C4-2B (cell line): Measurements from ENCODE around the gene ZFP36L1.
"Not testable (repeated sequence)": the region's sequence is repeated elsewhere in the genome, so short reads cannot be mapped to it uniquely, and the experiment has no call there.

ENCODE experiments used
- H3K27ac ChIP-seq: fragments of 450-650 bp; 2 replicates; pipeline ENCODE4 v1.5.1; 2017
- CTCF ChIP-seq: fragments of 450-650 bp; conservative IDR thresholded peaks from 2 replicates; pipeline ENCODE4 v1.5.1; 2017; ENCODE audit warnings: mild to moderate bottlenecking
- ZFX ChIP-seq: fragments of 450-650 bp; IDR thresholded peaks from 2 replicates; pipeline ENCODE4 v1.6.1; 2017

ZFP36L1 gene

GRCh38 chr14:68770051-68770450, 22.8 kb downstream of the ZFP36L1 start:
- TF ChIP-seq CTCF = no peak
- TF ChIP-seq ZFX = no peak
- H3K27ac ChIP-seq = no peak overlapping the region

GRCh38 chr14:68768316-68768715, 24.6 kb downstream of the ZFP36L1 start:
- no peak overlapping the region for H3K27ac ChIP-seq
- TF ChIP-seq CTCF (no peak), ZFX (no peak)

- no peak overlapping the region for H3K27ac ChIP-seq
- TF ChIP-seq ZFX (no peak), CTCF (no peak)
Observed at GRCh38 chr14:68767248-68767645, 25.6 kb downstream of the ZFP36L1 start.

- TF ChIP-seq ZFX (no peak), CTCF (no peak)
- H3K27ac ChIP-seq = no peak overlapping the region
Observed at GRCh38 chr14:68766299-68767247, 26.3 kb downstream of the ZFP36L1 start.

- H3K27ac ChIP-seq = not testable (repeated sequence)
Observed at GRCh38 chr14:68763843-68764242, 29.0 kb downstream of the ZFP36L1 start.

- H3K27ac ChIP-seq = no peak overlapping the region
- no peak for TF ChIP-seq CTCF
- TF ChIP-seq ZFX = no peak
Observed at GRCh38 chr14:68762953-68763764, 29.7 kb downstream of the ZFP36L1 start.

- no peak overlapping the region for H3K27ac ChIP-seq
- TF ChIP-seq ZFX (no peak), CTCF (no peak)
Observed at GRCh38 chr14:68761391-68761790, 31.5 kb downstream of the ZFP36L1 start.
